ENCODE results near the gene CCDC27. TPM values are rescaled to one million over a fixed set of nuclear protein-coding genes. Genes with fewer than 3 reads are reported as not detected.

CCDC27 gene
- total and polyA plus RNA-seq, 10 donors, result not detected

DNA sequence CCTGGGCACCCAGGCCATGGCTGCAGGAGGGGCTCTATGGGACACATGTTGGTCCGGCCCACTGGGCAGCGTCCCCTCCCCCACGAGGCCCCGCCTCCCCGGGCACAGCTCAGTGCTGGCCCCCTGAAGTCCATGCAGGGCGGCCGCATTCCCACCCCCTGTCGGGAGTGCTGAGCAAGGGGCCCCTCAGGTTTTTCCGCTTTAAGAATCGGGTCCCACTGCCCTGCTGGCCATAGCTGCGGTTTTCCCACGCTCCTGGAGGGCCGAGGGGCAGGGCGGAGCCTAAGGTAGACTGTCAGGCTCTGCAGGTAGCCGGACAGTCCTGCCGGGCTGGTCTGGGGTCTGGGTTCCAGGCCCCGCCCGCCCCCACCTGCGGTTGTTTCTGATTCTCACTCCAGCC is 43.5 kb upstream of the CCDC27 start:
- Histone ChIP-seq H3K4me1 (peaks cover 0 to 10% (median 4%) of the 10 kb centered on the region in 6 donors), H3K27me3 (replicated peaks in 1 of 7) (peaks cover 0 to 91% (median 23%) of the 10 kb centered on the region in 7 donors), H3K27ac (no peak overlapping the region), H3K9me3 (no peaks in the 10 kb centered on the region), H3K36me3 (no peaks in the 10 kb centered on the region), H3K4me3 (no peak overlapping the region)
- 14 to 40% (median 25%) methylated on average over 1 to 19 of the region's 19 CpGs for WGBS, 5 donors
- no peak for DNase-seq
- intact Hi-C loops (cut with DNase I; ENCODE audit: low total_unique reads), result no loop called here
- TF ChIP-seq POLR2AphosphoS5 (IDR thresholded peaks at IDR 0.05) (no peak), POLR2A (IDR thresholded peaks at IDR 0.05) (no peak)
- TF ChIP-seq, protein P1, sequence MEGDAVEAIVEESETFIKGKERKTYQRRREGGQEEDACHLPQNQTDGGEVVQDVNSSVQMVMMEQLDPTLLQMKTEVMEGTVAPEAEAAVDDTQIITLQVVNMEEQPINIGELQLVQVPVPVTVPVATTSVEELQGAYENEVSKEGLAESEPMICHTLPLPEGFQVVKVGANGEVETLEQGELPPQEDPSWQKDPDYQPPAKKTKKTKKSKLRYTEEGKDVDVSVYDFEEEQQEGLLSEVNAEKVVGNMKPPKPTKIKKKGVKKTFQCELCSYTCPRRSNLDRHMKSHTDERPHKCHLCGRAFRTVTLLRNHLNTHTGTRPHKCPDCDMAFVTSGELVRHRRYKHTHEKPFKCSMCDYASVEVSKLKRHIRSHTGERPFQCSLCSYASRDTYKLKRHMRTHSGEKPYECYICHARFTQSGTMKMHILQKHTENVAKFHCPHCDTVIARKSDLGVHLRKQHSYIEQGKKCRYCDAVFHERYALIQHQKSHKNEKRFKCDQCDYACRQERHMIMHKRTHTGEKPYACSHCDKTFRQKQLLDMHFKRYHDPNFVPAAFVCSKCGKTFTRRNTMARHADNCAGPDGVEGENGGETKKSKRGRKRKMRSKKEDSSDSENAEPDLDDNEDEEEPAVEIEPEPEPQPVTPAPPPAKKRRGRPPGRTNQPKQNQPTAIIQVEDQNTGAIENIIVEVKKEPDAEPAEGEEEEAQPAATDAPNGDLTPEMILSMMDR (IDR thresholded peaks at IDR 0.05 in 8 of 11, conservative IDR thresholded peaks at IDR 0.05 in 3 of 11), result no peak

DNA sequence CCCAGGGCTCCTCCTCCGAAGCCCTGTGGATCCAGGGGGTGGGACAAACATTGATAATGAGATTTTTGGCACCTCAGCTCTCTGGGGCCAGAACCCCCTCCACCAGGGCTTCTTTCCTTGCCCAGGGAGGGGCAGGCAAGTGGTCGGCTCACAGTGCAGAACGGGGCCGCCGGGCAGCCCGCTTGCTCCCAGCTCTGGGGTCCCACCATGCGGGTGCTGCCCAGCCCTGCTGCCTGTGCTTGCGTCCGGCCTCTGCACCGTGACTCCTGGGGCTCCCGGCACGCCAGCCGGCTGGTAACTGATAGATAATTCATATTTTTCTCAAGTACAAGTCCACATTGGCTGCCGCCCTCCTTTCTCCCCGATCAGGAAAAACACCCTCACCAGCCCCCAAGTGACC is 42.0 kb upstream of the CCDC27 start:
- no peak for DNase-seq
- Histone ChIP-seq H3K27ac (no peak overlapping the region), H3K4me3 (no peak overlapping the region), H3K9me3 (no peaks in the 10 kb centered on the region), H3K36me3 (no peaks in the 10 kb centered on the region), H3K4me1 (no peaks in the 10 kb centered on the region), H3K27me3 (replicated peaks in 1 of 7) (peaks cover 0 to 81% (median 23%) of the 10 kb centered on the region in 7 donors)
- WGBS, 5 donors, result 85 to 94% (median 89%) methylated on average over 7 to 15 of the region's 15 CpGs
- TF ChIP-seq POLR2AphosphoS5 (IDR thresholded peaks at IDR 0.05), result no peak
- TF ChIP-seq, protein P1 (IDR thresholded peaks at IDR 0.05 in 8 of 11, conservative IDR thresholded peaks at IDR 0.05 in 3 of 11), result no peak
- TF ChIP-seq POLR2A (IDR thresholded peaks at IDR 0.05), result no peak
- intact Hi-C loops (cut with DNase I; ENCODE audit: low total_unique reads), result no loop called here

DNA sequence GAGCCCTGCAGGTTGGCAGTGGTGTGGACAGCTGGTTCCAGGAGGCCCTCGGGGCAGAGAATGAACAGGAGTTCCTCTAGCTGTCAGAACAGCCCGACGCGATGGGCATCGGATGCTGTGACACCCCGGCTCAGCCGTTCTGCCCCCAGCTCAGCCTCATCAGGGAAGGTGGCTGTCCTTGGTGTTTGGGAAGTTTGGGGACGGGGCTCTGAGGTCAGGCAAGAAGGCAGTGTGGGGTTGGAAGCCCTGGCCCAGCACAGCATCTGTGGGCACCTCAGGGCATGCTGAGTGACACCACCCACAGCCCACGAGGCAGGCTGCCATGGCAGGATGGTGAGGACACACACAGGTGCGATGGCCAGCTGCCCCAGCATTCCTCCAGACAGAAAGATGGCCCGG is 40.9 kb upstream of the CCDC27 start:
- no peak for DNase-seq
- Histone ChIP-seq H3K9me3 (no peaks in the 10 kb centered on the region), H3K27ac (no peak overlapping the region), H3K4me1 (no peaks in the 10 kb centered on the region), H3K4me3 (no peak overlapping the region), H3K27me3 (replicated peaks in 1 of 7) (peaks cover 0 to 84% (median 23%) of the 10 kb centered on the region in 7 donors), H3K36me3 (no peaks in the 10 kb centered on the region)
- TF ChIP-seq POLR2AphosphoS5 (IDR thresholded peaks at IDR 0.05) (no peak), POLR2A (IDR thresholded peaks at IDR 0.05) (no peak)
- TF ChIP-seq, protein P1 (IDR thresholded peaks at IDR 0.05 in 8 of 11, conservative IDR thresholded peaks at IDR 0.05 in 3 of 11), result no peak
- intact Hi-C loops (cut with DNase I; ENCODE audit: low total_unique reads), result no loop called here
- 71 to 80% (median 75%) methylated on average over 10 to 11 of the region's 11 CpGs for WGBS, 5 donors

DNA sequence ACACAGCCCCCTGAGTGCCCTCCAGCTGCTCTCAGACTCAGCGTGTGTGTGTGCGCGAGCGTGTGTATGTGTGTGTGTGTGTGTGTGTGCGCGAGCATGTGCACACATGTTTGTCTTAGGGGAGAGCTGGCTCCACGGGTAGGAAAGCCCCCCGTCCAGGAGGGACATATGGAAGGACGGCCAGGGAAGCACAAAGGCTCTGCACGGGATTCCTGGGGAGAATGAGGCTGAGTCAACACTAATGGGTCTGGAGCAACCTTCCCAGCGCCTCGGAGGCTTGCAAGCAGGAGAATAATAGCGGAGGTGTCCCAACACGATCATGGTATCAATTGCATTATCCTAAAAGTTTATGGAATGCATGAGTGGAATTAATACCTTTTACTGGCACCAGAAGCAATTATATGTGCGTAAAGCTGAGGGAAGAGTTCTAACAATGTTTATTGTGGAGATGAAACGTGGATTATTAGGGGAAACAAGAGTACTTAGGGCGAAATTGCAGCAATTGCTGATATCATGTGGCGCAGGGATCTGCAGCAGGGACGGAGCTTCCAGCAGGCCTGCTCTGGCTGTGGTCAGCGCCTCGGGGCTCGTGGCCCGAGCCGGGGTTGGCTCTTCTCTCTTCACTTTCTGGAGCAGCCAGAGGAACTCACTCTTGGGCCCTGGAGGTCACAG is 40.3 kb upstream of the CCDC27 start:
- no peaks in the 10 kb centered on the region for H3K4me1 ChIP-seq
- H3K27me3 ChIP-seq (replicated peaks in 1 of 7), result peaks cover 0 to 84% (median 18%) of the 10 kb centered on the region in 7 donors
- intact Hi-C loops (cut with DNase I; ENCODE audit: low total_unique reads), result no loop called here
- no peak overlapping the region for H3K27ac ChIP-seq
- WGBS, 5 donors, result 73 to 83% (median 82%) methylated on average over 20 to 24 of the region's 24 CpGs
- H3K9me3 ChIP-seq, result no peaks in the 10 kb centered on the region
- no peak for TF ChIP-seq POLR2A (IDR thresholded peaks at IDR 0.05)
- no peak for TF ChIP-seq POLR2AphosphoS5 (IDR thresholded peaks at IDR 0.05)
- TF ChIP-seq, protein P1 (IDR thresholded peaks at IDR 0.05 in 8 of 11, conservative IDR thresholded peaks at IDR 0.05 in 3 of 11), result no peak
- H3K36me3 ChIP-seq, result no peaks in the 10 kb centered on the region
- no peak overlapping the region for H3K4me3 ChIP-seq
- no peak for DNase-seq

Measured in spleen (tissue), 11 donors.